ENCODE data around the gene DGKQ. TPM values are rescaled to one million over a fixed set of nuclear protein-coding genes. Genes with fewer than 3 reads are reported as not detected.

DGKQ gene
- total and polyA plus RNA-seq, 2 of the 8 experiments (the other 6 are each of a cell fraction or from before 2014, with no cell fraction given): 7.3 to 9.7 TPM

DNA sequence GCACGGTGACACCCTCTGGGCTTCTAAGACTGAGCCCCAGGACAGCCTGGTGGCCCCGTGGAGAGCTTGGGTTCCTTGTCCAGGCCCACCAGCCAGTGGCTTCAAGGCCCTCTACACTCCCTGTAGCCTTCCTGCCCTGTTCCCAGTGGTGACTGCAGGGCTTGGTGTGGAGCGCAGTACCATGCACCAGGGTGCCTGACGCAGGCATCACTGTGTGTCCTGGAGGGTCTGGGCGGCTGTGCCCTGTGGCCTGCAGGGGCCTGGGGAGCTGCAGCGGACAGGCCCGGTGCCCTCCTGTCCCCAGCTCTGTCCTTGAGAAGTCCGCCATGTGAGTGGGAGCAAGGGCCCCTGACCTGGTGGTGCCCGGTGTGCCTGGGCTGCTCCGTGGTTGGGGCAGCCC lies 42.4 kb upstream of the DGKQ start (continued):
- TF ChIP-seq, protein P1, sequence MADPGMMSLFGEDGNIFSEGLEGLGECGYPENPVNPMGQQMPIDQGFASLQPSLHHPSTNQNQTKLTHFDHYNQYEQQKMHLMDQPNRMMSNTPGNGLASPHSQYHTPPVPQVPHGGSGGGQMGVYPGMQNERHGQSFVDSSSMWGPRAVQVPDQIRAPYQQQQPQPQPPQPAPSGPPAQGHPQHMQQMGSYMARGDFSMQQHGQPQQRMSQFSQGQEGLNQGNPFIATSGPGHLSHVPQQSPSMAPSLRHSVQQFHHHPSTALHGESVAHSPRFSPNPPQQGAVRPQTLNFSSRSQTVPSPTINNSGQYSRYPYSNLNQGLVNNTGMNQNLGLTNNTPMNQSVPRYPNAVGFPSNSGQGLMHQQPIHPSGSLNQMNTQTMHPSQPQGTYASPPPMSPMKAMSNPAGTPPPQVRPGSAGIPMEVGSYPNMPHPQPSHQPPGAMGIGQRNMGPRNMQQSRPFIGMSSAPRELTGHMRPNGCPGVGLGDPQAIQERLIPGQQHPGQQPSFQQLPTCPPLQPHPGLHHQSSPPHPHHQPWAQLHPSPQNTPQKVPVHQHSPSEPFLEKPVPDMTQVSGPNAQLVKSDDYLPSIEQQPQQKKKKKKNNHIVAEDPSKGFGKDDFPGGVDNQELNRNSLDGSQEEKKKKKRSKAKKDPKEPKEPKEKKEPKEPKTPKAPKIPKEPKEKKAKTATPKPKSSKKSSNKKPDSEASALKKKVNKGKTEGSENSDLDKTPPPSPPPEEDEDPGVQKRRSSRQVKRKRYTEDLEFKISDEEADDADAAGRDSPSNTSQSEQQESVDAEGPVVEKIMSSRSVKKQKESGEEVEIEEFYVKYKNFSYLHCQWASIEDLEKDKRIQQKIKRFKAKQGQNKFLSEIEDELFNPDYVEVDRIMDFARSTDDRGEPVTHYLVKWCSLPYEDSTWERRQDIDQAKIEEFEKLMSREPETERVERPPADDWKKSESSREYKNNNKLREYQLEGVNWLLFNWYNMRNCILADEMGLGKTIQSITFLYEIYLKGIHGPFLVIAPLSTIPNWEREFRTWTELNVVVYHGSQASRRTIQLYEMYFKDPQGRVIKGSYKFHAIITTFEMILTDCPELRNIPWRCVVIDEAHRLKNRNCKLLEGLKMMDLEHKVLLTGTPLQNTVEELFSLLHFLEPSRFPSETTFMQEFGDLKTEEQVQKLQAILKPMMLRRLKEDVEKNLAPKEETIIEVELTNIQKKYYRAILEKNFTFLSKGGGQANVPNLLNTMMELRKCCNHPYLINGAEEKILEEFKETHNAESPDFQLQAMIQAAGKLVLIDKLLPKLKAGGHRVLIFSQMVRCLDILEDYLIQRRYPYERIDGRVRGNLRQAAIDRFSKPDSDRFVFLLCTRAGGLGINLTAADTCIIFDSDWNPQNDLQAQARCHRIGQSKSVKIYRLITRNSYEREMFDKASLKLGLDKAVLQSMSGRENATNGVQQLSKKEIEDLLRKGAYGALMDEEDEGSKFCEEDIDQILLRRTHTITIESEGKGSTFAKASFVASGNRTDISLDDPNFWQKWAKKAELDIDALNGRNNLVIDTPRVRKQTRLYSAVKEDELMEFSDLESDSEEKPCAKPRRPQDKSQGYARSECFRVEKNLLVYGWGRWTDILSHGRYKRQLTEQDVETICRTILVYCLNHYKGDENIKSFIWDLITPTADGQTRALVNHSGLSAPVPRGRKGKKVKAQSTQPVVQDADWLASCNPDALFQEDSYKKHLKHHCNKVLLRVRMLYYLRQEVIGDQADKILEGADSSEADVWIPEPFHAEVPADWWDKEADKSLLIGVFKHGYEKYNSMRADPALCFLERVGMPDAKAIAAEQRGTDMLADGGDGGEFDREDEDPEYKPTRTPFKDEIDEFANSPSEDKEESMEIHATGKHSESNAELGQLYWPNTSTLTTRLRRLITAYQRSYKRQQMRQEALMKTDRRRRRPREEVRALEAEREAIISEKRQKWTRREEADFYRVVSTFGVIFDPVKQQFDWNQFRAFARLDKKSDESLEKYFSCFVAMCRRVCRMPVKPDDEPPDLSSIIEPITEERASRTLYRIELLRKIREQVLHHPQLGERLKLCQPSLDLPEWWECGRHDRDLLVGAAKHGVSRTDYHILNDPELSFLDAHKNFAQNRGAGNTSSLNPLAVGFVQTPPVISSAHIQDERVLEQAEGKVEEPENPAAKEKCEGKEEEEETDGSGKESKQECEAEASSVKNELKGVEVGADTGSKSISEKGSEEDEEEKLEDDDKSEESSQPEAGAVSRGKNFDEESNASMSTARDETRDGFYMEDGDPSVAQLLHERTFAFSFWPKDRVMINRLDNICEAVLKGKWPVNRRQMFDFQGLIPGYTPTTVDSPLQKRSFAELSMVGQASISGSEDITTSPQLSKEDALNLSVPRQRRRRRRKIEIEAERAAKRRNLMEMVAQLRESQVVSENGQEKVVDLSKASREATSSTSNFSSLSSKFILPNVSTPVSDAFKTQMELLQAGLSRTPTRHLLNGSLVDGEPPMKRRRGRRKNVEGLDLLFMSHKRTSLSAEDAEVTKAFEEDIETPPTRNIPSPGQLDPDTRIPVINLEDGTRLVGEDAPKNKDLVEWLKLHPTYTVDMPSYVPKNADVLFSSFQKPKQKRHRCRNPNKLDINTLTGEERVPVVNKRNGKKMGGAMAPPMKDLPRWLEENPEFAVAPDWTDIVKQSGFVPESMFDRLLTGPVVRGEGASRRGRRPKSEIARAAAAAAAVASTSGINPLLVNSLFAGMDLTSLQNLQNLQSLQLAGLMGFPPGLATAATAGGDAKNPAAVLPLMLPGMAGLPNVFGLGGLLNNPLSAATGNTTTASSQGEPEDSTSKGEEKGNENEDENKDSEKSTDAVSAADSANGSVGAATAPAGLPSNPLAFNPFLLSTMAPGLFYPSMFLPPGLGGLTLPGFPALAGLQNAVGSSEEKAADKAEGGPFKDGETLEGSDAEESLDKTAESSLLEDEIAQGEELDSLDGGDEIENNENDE (IDR thresholded peaks at IDR 0.05; ENCODE audit: insufficient replicate concordance, low read length): no peak
- TF ChIP-seq SIX5 (IDR thresholded peaks at IDR 0.05; ENCODE audit: low read depth, low read length): no peak

All from H1 (cell line).